ENCODE data around the gene SLC25A24. TPM values are rescaled to one million over a fixed set of nuclear protein-coding genes. Genes with fewer than 3 reads are reported as not detected.
"Not testable (repeated sequence)": the region's sequence is repeated elsewhere in the genome, so short reads cannot be mapped to it uniquely, and the experiment has no call there.

Gene SLC25A24
- 10 to 100 TPM; 25.7 to 26.5 TPM for total RNA-seq

GRCh38 chr1:108199781-108200686 is at the start of gene SLC25A24:
SLC25A24 (minus strand) TSS chr1:108200343; CDS start chr1:108200138, 205 bp downstream.
- Mint-ChIP-seq H3K9me3 (peaks cover 10% of the 10 kb centered on the region), H3K4me3 (peak within 1 kb of the TSS; percentile 88), H3K36me3 (peaks cover 34% of the 10 kb centered on the region), H3K27ac (peak within 1 kb of the TSS; percentile 90), H3K4me1 (peaks cover 27% of the 10 kb centered on the region), H3K27me3 (peaks cover 8% of the 10 kb centered on the region)
- DNase-seq (peak; percentile 89), ATAC-seq (ENCODE audit: low read depth) (peak; percentile 98)
- POLR2A ChIA-PET = interaction anchor here (0.7 to 1.9 kb wide), 14 partner anchors 9 to 492 kb away, joined by 3 to 10 read pairs (median 6); partner anchors contain the start of genes EEIG2 and PRPF38B

DNA sequence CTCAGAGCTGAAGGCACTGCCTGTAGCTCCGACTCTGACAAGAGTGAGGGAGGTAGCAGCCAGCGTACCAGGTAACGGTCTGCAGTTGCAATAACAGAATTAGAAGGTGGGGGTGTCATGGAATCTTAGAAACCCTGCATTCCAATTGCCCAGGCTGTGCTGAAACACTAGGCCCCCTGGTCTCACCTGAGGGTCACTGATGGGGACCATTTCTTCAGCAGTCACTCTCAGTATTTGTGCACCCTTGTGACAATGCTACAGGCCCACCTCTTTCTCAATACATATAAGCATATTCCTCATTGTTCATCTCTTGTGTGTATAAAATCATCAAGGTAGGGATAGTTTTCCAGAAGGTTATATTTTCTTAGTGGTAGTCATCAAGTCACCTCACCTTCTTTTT is 43.8 kb upstream of the SLC25A24 start, which contains the start of gene NBPF4:
Gene NBPF4 (minus strand): TSS at position 101 of the 400 bp plus-strand sequence. CDS start 315 bp downstream, outside the sequence.
- H3K27ac Mint-ChIP-seq; DNase-seq; POLR2A ChIA-PET; ATAC-seq (ENCODE audit: low read depth); H3K9me3 Mint-ChIP-seq; H3K36me3 Mint-ChIP-seq; H3K4me1 Mint-ChIP-seq; H3K27me3 Mint-ChIP-seq; H3K4me3 Mint-ChIP-seq: not testable (repeated sequence)

GRCh38 chr1:108239426-108239825 is 39.3 kb upstream of the SLC25A24 start:
- DNase-seq; H3K4me3 Mint-ChIP-seq; H3K36me3 Mint-ChIP-seq; H3K27me3 Mint-ChIP-seq; H3K4me1 Mint-ChIP-seq; H3K9me3 Mint-ChIP-seq; ATAC-seq (ENCODE audit: low read depth); H3K27ac Mint-ChIP-seq; POLR2A ChIA-PET: not testable (repeated sequence)

GRCh38 chr1:108235308-108235707 is 35.2 kb upstream of the SLC25A24 start:
- H3K4me3 Mint-ChIP-seq; DNase-seq; H3K27me3 Mint-ChIP-seq; H3K36me3 Mint-ChIP-seq; ATAC-seq (ENCODE audit: low read depth); H3K27ac Mint-ChIP-seq; POLR2A ChIA-PET; H3K4me1 Mint-ChIP-seq; H3K9me3 Mint-ChIP-seq: not testable (repeated sequence)

DNA sequence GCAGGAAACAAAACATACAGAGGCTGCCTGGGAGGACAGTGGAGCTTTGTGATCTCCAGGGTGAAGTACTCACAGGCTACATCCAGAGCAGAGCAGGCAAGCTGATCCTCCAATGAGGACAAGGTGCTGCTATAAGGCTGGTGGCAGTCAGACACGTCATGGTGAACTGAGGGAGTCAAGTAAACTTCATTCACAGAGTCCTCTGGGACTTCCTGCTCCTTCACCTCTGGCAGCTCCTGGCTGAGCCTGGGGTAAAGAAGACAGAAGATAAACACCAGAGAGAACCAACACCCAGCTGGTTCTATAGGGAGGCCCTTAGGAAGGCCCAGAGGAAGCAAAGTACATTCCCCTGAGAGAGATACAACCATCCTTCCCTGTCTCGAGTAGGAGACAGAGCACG is 32.0 kb upstream of the SLC25A24 start:
- POLR2A ChIA-PET; DNase-seq; H3K4me1 Mint-ChIP-seq; ATAC-seq (ENCODE audit: low read depth); H3K36me3 Mint-ChIP-seq; H3K9me3 Mint-ChIP-seq; H3K4me3 Mint-ChIP-seq; H3K27me3 Mint-ChIP-seq; H3K27ac Mint-ChIP-seq: not testable (repeated sequence)

GRCh38 chr1:108229976-108230375 is 29.8 kb upstream of the SLC25A24 start:
- H3K27me3 Mint-ChIP-seq; H3K4me1 Mint-ChIP-seq; ATAC-seq (ENCODE audit: low read depth); DNase-seq; H3K4me3 Mint-ChIP-seq; H3K36me3 Mint-ChIP-seq; H3K9me3 Mint-ChIP-seq; POLR2A ChIA-PET; H3K27ac Mint-ChIP-seq: not testable (repeated sequence)

DNA sequence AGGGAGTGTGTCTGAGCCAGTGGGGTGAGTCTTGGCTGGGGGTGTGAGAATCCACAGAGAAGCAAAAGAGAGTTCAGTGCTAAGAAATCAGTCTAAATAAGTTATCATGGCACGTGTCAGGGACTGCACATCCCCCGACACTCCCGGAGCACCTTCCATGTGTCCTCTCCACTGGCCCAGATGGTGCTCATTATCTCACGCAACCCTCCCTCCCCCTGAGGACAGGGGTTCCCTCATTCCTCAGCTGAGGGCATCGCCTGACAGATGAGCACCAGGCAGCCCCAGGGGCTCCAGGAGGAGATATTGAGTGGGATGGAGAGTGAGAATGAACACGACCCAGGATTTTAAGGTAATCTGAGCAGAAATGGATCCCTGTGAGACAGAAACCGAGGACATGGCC is 27.6 kb upstream of the SLC25A24 start:
- H3K36me3 Mint-ChIP-seq; DNase-seq; H3K4me3 Mint-ChIP-seq; H3K9me3 Mint-ChIP-seq; ATAC-seq (ENCODE audit: low read depth); POLR2A ChIA-PET; H3K4me1 Mint-ChIP-seq; H3K27ac Mint-ChIP-seq; H3K27me3 Mint-ChIP-seq: not testable (repeated sequence)

DNA sequence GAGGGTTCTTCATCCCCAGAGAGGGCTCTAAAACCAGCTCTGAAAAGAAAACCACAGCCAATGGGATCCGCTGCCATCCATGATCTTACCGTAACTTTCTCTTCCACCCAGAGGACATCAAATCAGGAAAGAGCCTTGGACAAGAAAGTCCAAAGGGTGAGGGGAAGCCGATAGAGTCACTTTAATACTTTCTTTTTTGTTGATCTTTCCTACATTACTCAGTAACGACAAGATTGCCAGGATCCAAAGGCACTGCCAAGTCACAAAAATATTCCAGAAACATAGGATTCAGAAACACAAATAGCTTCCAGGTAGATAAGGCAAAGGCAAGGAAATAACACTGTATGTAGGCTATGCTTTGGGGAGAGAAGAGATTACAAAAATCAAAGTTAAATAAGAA is 26.7 kb upstream of the SLC25A24 start:
- H3K27me3 Mint-ChIP-seq; H3K4me3 Mint-ChIP-seq; H3K27ac Mint-ChIP-seq; H3K9me3 Mint-ChIP-seq; H3K4me1 Mint-ChIP-seq; ATAC-seq (ENCODE audit: low read depth); DNase-seq; H3K36me3 Mint-ChIP-seq; POLR2A ChIA-PET: not testable (repeated sequence)

GRCh38 chr1:108223226-108223625 is 23.1 kb upstream of the SLC25A24 start:
- H3K27ac Mint-ChIP-seq; H3K36me3 Mint-ChIP-seq; POLR2A ChIA-PET; H3K9me3 Mint-ChIP-seq; DNase-seq; H3K4me1 Mint-ChIP-seq; H3K4me3 Mint-ChIP-seq; ATAC-seq (ENCODE audit: low read depth); H3K27me3 Mint-ChIP-seq: not testable (repeated sequence)

GRCh38 chr1:108217515-108218174 is 17.5 kb upstream of the SLC25A24 start:
- H3K27ac Mint-ChIP-seq; H3K4me1 Mint-ChIP-seq; H3K4me3 Mint-ChIP-seq; POLR2A ChIA-PET; DNase-seq; H3K9me3 Mint-ChIP-seq; H3K27me3 Mint-ChIP-seq; ATAC-seq (ENCODE audit: low read depth); H3K36me3 Mint-ChIP-seq: not testable (repeated sequence)

GRCh38 chr1:108217007-108217406 is 16.9 kb upstream of the SLC25A24 start:
- POLR2A ChIA-PET = not testable (repeated sequence)

GRCh38 chr1:108216028-108216890 is 16.1 kb upstream of the SLC25A24 start:
- H3K4me3 Mint-ChIP-seq; H3K36me3 Mint-ChIP-seq; DNase-seq; H3K9me3 Mint-ChIP-seq; ATAC-seq (ENCODE audit: low read depth); H3K27ac Mint-ChIP-seq; POLR2A ChIA-PET; H3K4me1 Mint-ChIP-seq: not testable (repeated sequence)
- H3K27me3 Mint-ChIP-seq = peaks cover 19% of the 10 kb centered on the region

More at GRCh38 chr1:108217007-108217406, 16.9 kb upstream of the SLC25A24 start:
- H3K27me3 Mint-ChIP-seq = peaks cover 11% of the 10 kb centered on the region
- ATAC-seq (ENCODE audit: low read depth); H3K4me3 Mint-ChIP-seq; H3K4me1 Mint-ChIP-seq; DNase-seq; H3K9me3 Mint-ChIP-seq; H3K36me3 Mint-ChIP-seq; H3K27ac Mint-ChIP-seq: not testable (repeated sequence)
